H4 (cell line): ENCODE results near the gene RAB36. TPM values are rescaled to one million over a fixed set of nuclear protein-coding genes. Genes with fewer than 3 reads are reported as not detected.

Source experiments
- DNase-seq: peaks from one replicate; pipeline ENCODE4 v3.0.0-alpha.2; 2015; ENCODE audit warnings: low spot score
- total RNA-seq: library from RNA; depleted of rRNA; stranded (reverse); fragments of >200 nt; shearing (Covaris generic); gene quantifications from 2 replicates; pipeline ENCODE4 v1.2.3, GENCODE V29; 2014

RAB36 gene
- total RNA-seq, 1 experiment from 2014 or later: 3.0 TPM

DNA sequence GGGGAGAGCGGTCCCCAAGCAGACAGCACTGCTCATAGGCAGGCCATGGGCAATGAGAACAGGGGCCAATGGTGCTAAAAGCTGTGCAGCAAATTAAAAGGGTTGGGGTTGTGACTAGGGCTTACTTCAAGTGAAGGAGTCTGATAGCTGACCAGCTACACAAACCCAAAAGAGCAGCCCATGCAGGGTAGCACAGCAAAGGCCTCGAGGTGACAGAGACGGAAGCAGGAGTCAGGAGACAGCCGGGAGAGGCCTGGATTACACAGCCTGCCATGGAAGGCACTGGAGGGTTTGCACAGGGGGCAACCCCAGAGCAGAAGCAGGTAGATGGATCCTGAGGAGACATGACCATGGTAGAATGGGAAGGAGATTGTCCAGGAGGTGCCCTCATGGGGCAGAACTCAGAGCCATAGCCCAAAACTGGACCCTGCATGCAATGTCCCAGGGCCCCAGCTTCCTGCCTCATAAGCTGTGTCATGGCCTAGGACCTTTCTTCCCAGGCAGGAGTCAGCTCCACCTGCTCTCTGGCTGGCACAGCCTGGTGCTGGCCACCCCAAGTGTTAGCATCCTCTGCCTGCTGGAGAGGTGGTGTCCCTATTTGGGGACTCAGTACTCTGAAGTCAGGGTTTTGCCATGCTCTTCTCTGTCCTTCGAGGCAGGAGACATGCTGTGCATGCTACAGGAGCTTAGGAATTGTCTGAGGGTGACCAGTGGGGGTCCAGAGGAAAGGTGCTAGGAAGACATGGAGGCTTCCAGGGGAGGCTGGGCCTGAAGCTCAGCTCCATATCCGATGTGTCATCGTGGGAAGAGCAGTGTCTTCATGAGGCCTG is 36.8 kb upstream of the RAB36 start:
- no peak for DNase-seq

DNA sequence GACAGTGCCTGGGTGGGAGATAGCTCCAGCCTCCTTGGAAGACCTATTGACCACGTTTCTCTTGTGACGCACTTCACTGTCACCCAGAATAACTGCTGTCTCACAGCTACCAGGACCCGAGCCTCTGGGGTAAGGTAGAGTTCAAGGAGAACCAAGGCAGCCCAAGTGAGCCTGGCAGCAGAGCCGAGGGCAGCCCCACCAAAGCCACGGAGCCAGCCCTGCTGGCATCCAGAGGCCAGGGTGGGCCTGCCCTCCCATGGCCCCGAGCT is 36.3 kb upstream of the RAB36 start:
- DNase-seq: no peak

- no peak for DNase-seq
These were observed 35.8 kb upstream of the RAB36 start for GRCh38 chr22:23109441-23109978.

GRCh38 chr22:23110190-23110921 is 34.9 kb upstream of the RAB36 start:
- no peak for DNase-seq

- DNase-seq: no peak
These were observed 34.3 kb upstream of the RAB36 start for GRCh38 chr22:23110922-23111527.

DNA sequence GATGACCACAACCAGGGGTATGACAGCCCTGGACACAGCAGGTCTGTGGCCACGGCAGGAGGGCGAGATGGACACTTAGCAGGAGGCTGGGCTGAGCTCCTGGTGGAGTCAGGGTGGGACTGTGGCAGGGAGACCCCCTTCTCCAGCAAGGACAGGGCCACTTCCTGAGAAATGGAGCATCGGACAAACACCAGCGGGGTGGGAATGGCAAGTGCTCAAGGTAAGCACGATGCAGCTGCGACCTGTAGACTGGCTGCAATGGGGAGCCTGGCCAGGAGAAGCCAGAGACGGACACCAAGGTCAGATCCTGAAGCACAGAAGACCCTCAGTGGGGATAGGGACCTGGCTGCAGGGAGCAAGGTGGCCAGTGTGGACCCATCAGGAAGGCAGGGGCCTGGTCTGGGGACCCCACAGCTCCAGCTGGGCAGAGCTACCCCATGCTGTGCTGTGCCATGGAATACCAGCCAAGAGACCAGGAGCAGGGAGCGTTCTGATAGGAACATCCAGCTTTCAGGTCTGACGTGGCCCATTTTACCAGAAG is 32.7 kb upstream of the RAB36 start:
- DNase-seq: no peak

DNA sequence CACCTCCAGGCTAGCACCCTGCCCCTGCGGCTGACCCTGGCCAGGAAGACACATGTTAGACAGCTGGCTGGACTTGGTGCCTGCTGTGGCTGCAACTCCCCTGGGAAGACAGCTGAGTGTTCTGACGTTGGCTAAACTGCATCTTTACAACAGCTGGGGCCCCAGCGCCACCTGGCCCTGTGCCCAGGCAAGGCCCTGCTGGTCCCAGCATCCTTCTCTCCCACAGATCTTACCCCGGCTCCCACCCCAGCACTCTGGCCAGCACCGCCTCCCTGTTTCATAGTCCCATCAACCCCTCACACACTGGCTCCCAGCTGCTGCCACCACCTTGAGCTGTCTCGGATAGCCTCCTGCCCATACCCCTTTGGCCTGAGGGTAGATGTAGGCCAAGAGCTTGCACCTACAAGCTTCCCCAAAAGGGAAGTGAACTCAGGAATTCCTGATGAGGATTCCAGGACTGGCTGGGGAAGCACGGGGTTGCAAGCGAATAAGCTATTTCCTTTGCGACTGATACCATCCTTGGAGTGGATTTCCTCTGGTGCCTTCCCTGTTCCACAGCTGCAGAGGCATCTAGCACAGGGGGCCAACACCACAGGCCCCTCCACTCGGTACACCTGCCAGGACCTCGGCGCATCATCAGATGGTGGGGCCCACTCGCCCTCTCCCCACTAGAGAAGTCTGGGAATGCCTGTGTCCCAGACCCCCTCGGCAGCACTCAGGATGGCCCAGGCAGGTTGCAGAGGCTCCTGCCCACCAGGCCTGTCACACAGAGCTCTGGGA is 32.0 kb upstream of the RAB36 start:
- DNase-seq: peak; percentile 38

DNA sequence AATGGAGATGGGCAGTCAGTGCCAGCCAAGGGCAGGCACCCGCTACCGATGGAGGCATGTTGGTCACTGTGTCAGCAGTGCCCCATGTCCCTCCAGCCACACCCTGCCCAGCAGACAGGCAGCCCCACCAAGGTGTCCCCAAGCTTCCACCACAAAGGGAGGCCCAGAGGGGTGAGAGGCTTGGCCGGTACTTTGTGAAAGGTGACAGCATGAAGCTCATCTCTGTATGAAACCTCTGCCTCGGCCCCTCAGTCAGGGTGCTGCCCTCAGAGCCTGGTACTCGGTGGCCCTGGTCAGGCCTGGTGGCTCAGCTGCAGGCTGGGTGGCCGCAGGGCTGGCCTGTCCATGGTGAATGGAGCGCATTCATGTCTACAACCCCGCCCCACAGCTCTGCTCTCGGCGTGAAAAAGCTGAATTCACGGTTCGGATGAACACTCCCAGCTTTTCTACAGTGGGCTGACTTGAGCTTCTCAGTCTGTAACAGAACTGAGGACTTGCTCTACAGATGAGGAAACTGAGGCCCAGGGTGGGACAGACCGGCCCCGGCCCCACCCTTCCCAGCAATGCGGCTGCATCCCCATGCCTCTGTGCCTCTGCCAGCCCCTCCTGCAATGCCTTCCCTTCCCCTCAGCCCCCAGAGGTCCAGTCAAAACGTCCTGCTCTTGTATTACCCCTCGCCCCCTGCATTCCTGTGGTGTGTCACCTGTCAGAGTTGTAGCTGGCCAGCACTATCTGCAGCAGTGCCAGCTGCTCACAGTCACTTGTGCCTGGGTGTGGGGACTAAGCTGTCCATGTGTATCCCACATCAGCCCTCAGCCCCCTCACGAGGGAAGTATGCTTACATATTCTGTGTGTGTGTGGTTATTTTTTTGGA is 31.2 kb upstream of the RAB36 start:
- no peak for DNase-seq

- DNase-seq: no peak
These were observed 30.6 kb upstream of the RAB36 start for GRCh38 chr22:23114721-23115020.

- no peak for DNase-seq
These were observed 29.9 kb upstream of the RAB36 start for GRCh38 chr22:23115369-23115768.

DNA sequence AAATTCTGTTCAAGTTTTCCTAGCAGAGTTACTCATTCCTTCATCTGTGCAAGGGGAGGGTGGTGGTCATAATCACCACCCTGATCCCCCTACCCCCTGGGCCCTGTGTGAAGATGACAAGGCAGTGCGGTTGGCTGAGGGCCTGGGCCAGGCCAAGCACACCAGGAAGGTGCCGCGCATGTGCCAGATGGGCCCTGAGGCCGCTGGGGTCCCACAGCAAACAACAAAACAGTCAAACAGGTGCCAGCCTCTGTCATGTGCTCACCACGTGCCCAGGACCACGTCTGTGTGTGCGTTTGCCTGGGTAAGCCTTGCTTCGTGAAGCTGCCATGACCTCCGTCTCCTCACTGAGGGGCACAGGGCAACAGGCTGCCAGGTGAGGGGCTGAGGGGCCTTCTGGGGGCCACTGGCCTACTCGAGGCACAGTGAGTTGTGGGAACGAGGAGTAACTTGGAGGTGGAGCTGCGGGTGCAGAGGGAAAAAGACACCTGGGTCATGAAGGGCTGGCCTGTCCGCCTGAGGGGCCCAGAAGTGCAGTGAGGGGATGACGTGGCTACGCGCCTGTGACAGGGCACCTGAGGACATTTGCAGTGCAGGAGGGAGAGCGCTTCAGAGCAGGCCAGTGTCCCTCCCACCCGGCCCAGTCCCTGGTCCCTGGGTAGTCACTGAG is 29.3 kb upstream of the RAB36 start:
- DNase-seq: no peak

DNA sequence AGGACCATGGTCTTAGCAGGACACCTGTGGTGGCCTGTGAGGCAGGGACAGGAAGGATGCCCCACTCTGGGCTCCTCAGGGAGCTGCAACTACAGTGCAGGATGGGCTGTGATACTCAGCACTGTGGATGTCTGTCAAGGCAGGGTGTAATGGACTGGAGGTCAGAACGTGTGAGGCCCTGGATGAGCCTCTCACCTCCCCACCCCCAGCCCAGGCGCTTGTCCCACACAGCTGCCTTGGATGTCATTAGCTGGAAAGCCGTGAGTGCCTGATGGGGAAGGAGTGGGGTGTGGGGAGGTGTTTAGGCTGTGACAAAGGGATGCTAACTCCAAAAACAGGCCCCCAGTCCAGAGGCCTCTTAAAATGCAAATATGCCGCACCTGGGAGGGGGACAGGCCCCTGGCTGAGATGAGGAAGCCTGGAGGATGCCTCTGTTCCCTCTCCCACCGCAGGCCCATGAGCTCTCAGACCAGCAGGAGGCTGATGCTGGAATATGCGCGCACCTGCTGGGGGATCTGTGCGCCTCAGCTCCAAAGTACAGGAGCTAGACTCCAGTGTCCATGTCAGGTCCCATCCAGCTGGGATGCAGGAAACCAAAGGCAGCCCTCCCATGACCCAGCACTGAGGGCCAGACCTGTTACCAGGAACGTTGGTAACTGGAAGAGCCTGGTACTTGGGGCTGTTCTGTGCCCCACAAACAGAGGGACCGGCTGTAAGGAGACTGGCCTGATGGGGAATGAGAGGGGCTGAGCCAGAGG is 28.6 kb upstream of the RAB36 start:
- no peak for DNase-seq

DNA sequence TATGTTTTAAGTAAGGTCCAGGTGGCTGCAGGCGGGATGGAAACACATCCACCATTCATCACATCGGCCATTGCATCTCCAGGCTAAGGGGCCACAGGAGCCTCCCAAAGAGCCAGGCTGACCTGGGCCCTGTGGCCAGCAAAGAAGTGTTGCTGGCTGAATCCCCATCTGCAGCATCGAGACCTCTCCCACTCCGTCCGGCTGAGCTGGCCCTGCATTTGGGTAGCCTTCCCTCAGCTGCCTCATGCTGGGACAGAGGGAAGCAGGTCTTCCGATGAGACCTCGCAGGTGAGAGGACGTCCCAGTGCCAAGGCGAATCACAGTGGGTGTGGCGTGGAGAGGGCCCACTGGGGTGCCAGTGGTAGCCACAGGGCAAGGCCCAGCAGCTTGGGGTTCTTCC is 28.0 kb upstream of the RAB36 start:
- no peak for DNase-seq

- DNase-seq: no peak
These were observed 27.2 kb upstream of the RAB36 start for GRCh38 chr22:23117891-23118646.

GRCh38 chr22:23118647-23119493 is 26.4 kb upstream of the RAB36 start:
- no peak for DNase-seq

GRCh38 chr22:23119494-23120414 is 25.5 kb upstream of the RAB36 start:
- no peak for DNase-seq

GRCh38 chr22:23120415-23120899 is 24.8 kb upstream of the RAB36 start:
- no peak for DNase-seq
